HEK293 (cell line): ENCODE results near the gene NFS1.

ENCODE experiments used
- CTCF ChIA-PET: fragments of 350-600 bp; formaldehyde crosslinking; extraction: SDS; loops from one replicate; lab custom pipeline; 2021; ENCODE audit warnings: antibody characterized with exemption; lab: Yijun Ruan, JAX
- POLR2A ChIA-PET: fragments of 300-600 bp; formaldehyde crosslinking; extraction: SDS; loops from one replicate; lab custom pipeline; 2020; ENCODE audit warnings: antibody characterized with exemption, inconsistent platforms; lab: Yijun Ruan, JAX
- H3K27ac ChIP-seq: fragments of 200-500 bp; sonication (Bioruptor generic); 2 replicates; pipeline ENCODE4 v1.5.1; 2014; ENCODE audit warnings: low read depth, low read length, control low read depth, inconsistent platforms; ENCODE audit errors: extremely low read depth
- H3K36me3 ChIP-seq, 2 experiments: fragments of 200-500 bp in 1 of 2; sonication (Bioruptor generic) in 1 of 2; 1 replicate in 1 of 2; 2 replicates in 1 of 2; pipeline ENCODE4 v1.5.1; 2014 to 2017; ENCODE audit warnings: inconsistent platforms in 2 of 2, low read length in 2 of 2; ENCODE audit not compliant: control insufficient read depth in 2 of 2, insufficient read depth in 1 of 2
- H3K4me1 ChIP-seq: fragments of 200-500 bp; sonication (Bioruptor generic); 2 replicates; pipeline ENCODE4 v1.5.1; 2014; ENCODE audit warnings: mild to moderate bottlenecking, low read length, inconsistent platforms; ENCODE audit not compliant: control insufficient read depth, insufficient read depth
- H3K4me3 ChIP-seq: 2 replicates; pipeline ENCODE4 v1.5.1; 2011; ENCODE audit warnings: low read depth, mild to moderate bottlenecking, control low read depth, low read length, moderate library complexity
- H3K9me3 ChIP-seq: fragments of 200-500 bp; sonication (Bioruptor generic); 2 replicates; pipeline ENCODE4 v1.5.1; 2014; ENCODE audit warnings: low read depth, low read length, inconsistent platforms; ENCODE audit not compliant: control insufficient read depth, insufficient read depth
- GLI4 ChIP-seq: fragments of 450-650 bp; formaldehyde crosslinking; IDR thresholded peaks from 2 replicates; pipeline ENCODE4 v1.5.1; 2016; ENCODE audit warnings: missing biosample characterization, missing genetic modification characterization
- SALL2 ChIP-seq: fragments of 450-650 bp; formaldehyde crosslinking; IDR thresholded peaks from 2 replicates; pipeline ENCODE4 v1.5.0; 2017; ENCODE audit warnings: missing biosample characterization, mild to moderate bottlenecking, missing genetic modification characterization, borderline replicate concordance
- SETDB1 ChIP-seq: IDR thresholded peaks from one replicate; pipeline ENCODE4 v1.6.1; 2017; ENCODE audit warnings: mild to moderate bottlenecking, low read length, moderate library complexity, mixed read lengths; ENCODE audit not compliant: insufficient read length
- ZBTB1 ChIP-seq: fragments of 450-650 bp; formaldehyde crosslinking; IDR thresholded peaks from 2 replicates; pipeline ENCODE4 v1.5.1; 2016; ENCODE audit warnings: missing biosample characterization, missing genetic modification characterization
- ZBTB48 ChIP-seq: fragments of 450-650 bp; formaldehyde crosslinking; IDR thresholded peaks from 2 replicates; pipeline ENCODE4 v1.5.1; 2016; ENCODE audit warnings: missing biosample characterization, missing genetic modification characterization
- ZFP41 ChIP-seq: fragments of 450-650 bp; formaldehyde crosslinking; IDR thresholded peaks from 2 replicates; pipeline ENCODE4 v1.5.1; 2016; ENCODE audit warnings: missing biosample characterization, missing genetic modification characterization, borderline replicate concordance
- ZFP69B ChIP-seq: fragments of 450-650 bp; formaldehyde crosslinking; IDR thresholded peaks from 2 replicates; pipeline ENCODE4 v1.5.1; 2016; ENCODE audit warnings: missing biosample characterization, missing genetic modification characterization
- ZNF114 ChIP-seq: fragments of 450-650 bp; formaldehyde crosslinking; IDR thresholded peaks from 2 replicates; pipeline ENCODE4 v1.5.0; 2017; ENCODE audit warnings: missing biosample characterization, missing genetic modification characterization
- ZNF175 ChIP-seq: fragments of 450-650 bp; formaldehyde crosslinking; IDR thresholded peaks from 2 replicates; pipeline ENCODE4 v1.5.1; 2016; ENCODE audit warnings: missing biosample characterization, missing genetic modification characterization
- ZNF221 ChIP-seq: fragments of 450-650 bp; formaldehyde crosslinking; IDR thresholded peaks from 2 replicates; pipeline ENCODE4 v1.5.1; 2017; ENCODE audit warnings: missing biosample characterization, missing genetic modification characterization, borderline replicate concordance
- ZNF239 ChIP-seq: fragments of 450-650 bp; formaldehyde crosslinking; IDR thresholded peaks from 2 replicates; pipeline ENCODE4 v1.5.1; 2016; ENCODE audit warnings: missing biosample characterization, missing genetic modification characterization
- ZNF302 ChIP-seq: fragments of 450-650 bp; formaldehyde crosslinking; IDR thresholded peaks from 2 replicates; pipeline ENCODE4 v1.5.1; 2016; ENCODE audit warnings: missing biosample characterization, missing genetic modification characterization, low read depth
- ZNF391 ChIP-seq: fragments of 450-650 bp; formaldehyde crosslinking; IDR thresholded peaks from 2 replicates; pipeline ENCODE4 v1.5.1; 2016; ENCODE audit warnings: low read depth, missing biosample characterization, missing genetic modification characterization, borderline replicate concordance
- ZNF394 ChIP-seq: fragments of 450-650 bp; formaldehyde crosslinking; IDR thresholded peaks from 2 replicates; pipeline ENCODE4 v1.5.1; 2016; ENCODE audit warnings: missing biosample characterization, missing genetic modification characterization, mild to moderate bottlenecking, moderate library complexity, borderline replicate concordance
- ZNF423 ChIP-seq: fragments of 450-650 bp; formaldehyde crosslinking; IDR thresholded peaks from 2 replicates; pipeline ENCODE4 v1.5.1; 2016; ENCODE audit warnings: missing biosample characterization, missing genetic modification characterization
- ZNF596 ChIP-seq: fragments of 450-650 bp; IDR thresholded peaks from 2 replicates; pipeline ENCODE4 v1.5.0; 2018; ENCODE audit warnings: missing biosample characterization, mild to moderate bottlenecking, missing genetic modification characterization, moderate library complexity
- ZNF660 ChIP-seq: fragments of 450-650 bp; IDR thresholded peaks from 2 replicates; pipeline ENCODE4 v1.5.1; 2018; ENCODE audit warnings: missing biosample characterization, mild to moderate bottlenecking, missing genetic modification characterization
- ZNF664 ChIP-seq: fragments of 450-650 bp; formaldehyde crosslinking; IDR thresholded peaks from 2 replicates; pipeline ENCODE4 v1.5.1; 2016; ENCODE audit warnings: missing biosample characterization, missing genetic modification characterization
- ZSCAN30 ChIP-seq: fragments of 450-650 bp; IDR thresholded peaks from 2 replicates; pipeline ENCODE4 v1.5.1; 2018; ENCODE audit warnings: missing biosample characterization, mild to moderate bottlenecking, missing genetic modification characterization, moderate library complexity
- TF ChIP-seq, protein P1 (sequence below): fragments of 450-650 bp; formaldehyde crosslinking; IDR thresholded peaks from 2 replicates; pipeline ENCODE4 v1.5.1; 2016; ENCODE audit warnings: missing biosample characterization, missing genetic modification characterization
- TF ChIP-seq, protein P2 (sequence below): fragments of 450-650 bp; formaldehyde crosslinking; IDR thresholded peaks from 2 replicates; pipeline ENCODE4 v1.5.1; 2016; ENCODE audit warnings: missing biosample characterization, missing genetic modification characterization, borderline replicate concordance
- TF ChIP-seq, protein P3 (sequence below): sonication (generic); formaldehyde crosslinking; IDR thresholded peaks from 2 replicates; pipeline ENCODE4 v1.8.1; 2022; ENCODE audit warnings: mild to moderate bottlenecking, moderate library complexity, missing genetic modification reagents
- TF ChIP-seq, protein P4 (sequence below): fragments of 450-650 bp; formaldehyde crosslinking; IDR thresholded peaks from 2 replicates; pipeline ENCODE4 v1.5.1; 2016; ENCODE audit warnings: missing biosample characterization, missing genetic modification characterization
- TF ChIP-seq, protein P5 (sequence below): fragments of 450-650 bp; formaldehyde crosslinking; IDR thresholded peaks from 2 replicates; pipeline ENCODE4 v1.5.1; 2016; ENCODE audit warnings: missing biosample characterization, missing genetic modification characterization

The NFS1 gene

DNA sequence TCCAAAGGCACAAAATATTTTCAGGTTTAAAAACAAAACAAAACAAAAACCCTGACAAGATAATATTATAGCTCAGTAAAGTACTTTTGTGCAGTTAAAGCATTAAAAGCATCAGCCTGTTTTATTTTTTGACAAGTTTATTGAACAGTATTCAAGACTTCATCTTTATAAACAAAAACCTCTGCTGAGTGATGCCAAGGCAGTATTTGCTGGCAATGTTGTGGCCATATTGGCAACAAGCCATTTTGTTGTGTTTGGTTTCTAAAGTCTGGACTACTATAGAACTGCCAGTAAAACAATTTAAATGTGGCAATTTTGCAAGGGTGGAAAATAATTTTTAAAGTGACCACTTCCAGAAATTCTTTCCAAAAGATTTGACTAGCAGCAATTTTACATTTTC is 50.3 kb downstream of the NFS1 start (continued):
- TF ChIP-seq ZNF302 (tag by site-specific recombination): no peak
- TF ChIP-seq, all 188 proteins: peak for 1

DNA sequence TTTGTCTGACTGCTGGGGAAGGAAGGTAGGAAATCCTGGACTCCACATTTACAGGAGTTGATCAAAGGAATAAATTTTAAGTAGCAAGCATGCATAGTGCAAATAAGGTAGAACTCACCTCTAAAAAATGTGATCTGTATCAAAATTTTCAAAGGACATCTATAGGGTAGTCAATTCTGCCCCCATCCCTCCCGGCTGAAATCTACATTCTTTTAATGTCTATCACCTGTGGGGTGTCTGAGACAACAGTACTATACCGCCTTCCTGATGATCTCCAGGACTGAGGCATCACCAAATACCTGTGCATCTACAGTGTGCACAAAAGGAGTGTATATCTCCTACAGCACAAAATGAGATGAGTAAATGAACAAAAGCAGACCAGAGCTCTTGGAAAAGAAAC is 54.3 kb downstream of the NFS1 start:
- H3K36me3 ChIP-seq: peaks cover 0 to 4% of the 10 kb centered on the region in 2 experiments; a peak in 2 of 3 replicates
- no peaks in the 10 kb centered on the region for H3K9me3 ChIP-seq
- H3K4me3 ChIP-seq: no peak overlapping the region
- TF ChIP-seq ZNF114 (tag by site-specific recombination) (no peak), ZNF239 (no peak), ZFP69B (tag by site-specific recombination) (no peak), ZBTB1 (tag by site-specific recombination) (no peak), ZNF391 (tag by site-specific recombination) (no peak), ZNF221 (tag by site-specific recombination) (no peak)
- TF ChIP-seq, protein P1, sequence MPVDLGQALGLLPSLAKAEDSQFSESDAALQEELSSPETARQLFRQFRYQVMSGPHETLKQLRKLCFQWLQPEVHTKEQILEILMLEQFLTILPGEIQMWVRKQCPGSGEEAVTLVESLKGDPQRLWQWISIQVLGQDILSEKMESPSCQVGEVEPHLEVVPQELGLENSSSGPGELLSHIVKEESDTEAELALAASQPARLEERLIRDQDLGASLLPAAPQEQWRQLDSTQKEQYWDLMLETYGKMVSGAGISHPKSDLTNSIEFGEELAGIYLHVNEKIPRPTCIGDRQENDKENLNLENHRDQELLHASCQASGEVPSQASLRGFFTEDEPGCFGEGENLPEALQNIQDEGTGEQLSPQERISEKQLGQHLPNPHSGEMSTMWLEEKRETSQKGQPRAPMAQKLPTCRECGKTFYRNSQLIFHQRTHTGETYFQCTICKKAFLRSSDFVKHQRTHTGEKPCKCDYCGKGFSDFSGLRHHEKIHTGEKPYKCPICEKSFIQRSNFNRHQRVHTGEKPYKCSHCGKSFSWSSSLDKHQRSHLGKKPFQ (tag by site-specific recombination): no peak
- TF ChIP-seq, protein P2, sequence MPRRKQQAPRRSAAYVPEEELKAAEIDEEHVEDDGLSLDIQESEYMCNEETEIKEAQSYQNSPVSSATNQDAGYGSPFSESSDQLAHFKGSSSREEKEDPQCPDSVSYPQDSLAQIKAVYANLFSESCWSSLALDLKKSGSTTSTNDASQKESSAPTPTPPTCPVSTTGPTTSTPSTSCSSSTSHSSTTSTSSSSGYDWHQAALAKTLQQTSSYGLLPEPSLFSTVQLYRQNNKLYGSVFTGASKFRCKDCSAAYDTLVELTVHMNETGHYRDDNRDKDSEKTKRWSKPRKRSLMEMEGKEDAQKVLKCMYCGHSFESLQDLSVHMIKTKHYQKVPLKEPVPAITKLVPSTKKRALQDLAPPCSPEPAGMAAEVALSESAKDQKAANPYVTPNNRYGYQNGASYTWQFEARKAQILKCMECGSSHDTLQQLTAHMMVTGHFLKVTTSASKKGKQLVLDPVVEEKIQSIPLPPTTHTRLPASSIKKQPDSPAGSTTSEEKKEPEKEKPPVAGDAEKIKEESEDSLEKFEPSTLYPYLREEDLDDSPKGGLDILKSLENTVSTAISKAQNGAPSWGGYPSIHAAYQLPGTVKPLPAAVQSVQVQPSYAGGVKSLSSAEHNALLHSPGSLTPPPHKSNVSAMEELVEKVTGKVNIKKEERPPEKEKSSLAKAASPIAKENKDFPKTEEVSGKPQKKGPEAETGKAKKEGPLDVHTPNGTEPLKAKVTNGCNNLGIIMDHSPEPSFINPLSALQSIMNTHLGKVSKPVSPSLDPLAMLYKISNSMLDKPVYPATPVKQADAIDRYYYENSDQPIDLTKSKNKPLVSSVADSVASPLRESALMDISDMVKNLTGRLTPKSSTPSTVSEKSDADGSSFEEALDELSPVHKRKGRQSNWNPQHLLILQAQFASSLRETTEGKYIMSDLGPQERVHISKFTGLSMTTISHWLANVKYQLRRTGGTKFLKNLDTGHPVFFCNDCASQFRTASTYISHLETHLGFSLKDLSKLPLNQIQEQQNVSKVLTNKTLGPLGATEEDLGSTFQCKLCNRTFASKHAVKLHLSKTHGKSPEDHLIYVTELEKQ: no peak
- H3K27ac ChIP-seq: no peak overlapping the region
- ChIA-PET CTCF (no interaction called here), POLR2A (no interaction called here)
- no peaks in the 10 kb centered on the region for H3K4me1 ChIP-seq

DNA sequence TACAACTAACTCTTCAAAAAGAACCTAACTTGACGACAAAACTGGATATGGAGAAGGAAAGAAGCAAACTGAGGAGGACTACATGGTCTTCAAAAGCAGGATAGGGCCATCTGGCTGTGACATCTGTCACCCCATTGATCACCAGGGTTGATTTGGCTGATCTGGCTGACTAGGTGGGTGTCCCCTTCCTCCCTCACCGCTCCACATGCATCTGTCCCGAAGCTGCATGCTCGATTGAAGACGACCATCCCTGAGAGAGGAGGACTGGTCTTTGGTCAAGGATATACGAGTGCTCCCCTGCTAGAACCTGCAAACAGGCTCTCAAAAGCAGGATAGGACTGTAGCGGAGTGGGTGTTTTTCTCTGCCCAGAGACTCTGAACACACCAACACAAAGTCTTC is 56.1 kb downstream of the NFS1 start:
- Histone ChIP-seq H3K27ac (no peak overlapping the region), H3K4me1 (no peaks in the 10 kb centered on the region), H3K4me3 (no peak overlapping the region), H3K9me3 (no peaks in the 10 kb centered on the region), H3K36me3 (no peaks in the 10 kb centered on the region; a peak in 1 of 3 replicates)
- ChIA-PET CTCF (no interaction called here), POLR2A (no interaction called here)
- TF ChIP-seq ZNF660 (tag by site-specific recombination): no peak
- no peak for TF ChIP-seq ZNF664 (tag by site-specific recombination)
- no peak for TF ChIP-seq GLI4 (tag by site-specific recombination)
- no peak for TF ChIP-seq SETDB1
- TF ChIP-seq, protein P3, sequence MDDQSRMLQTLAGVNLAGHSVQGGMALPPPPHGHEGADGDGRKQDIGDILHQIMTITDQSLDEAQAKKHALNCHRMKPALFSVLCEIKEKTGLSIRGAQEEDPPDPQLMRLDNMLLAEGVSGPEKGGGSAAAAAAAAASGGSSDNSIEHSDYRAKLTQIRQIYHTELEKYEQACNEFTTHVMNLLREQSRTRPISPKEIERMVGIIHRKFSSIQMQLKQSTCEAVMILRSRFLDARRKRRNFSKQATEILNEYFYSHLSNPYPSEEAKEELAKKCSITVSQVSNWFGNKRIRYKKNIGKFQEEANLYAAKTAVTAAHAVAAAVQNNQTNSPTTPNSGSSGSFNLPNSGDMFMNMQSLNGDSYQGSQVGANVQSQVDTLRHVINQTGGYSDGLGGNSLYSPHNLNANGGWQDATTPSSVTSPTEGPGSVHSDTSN (CRISPR knock-in tag): no peak
- TF ChIP-seq ZNF423 (tag by site-specific recombination): no peak
- TF ChIP-seq, protein P4, sequence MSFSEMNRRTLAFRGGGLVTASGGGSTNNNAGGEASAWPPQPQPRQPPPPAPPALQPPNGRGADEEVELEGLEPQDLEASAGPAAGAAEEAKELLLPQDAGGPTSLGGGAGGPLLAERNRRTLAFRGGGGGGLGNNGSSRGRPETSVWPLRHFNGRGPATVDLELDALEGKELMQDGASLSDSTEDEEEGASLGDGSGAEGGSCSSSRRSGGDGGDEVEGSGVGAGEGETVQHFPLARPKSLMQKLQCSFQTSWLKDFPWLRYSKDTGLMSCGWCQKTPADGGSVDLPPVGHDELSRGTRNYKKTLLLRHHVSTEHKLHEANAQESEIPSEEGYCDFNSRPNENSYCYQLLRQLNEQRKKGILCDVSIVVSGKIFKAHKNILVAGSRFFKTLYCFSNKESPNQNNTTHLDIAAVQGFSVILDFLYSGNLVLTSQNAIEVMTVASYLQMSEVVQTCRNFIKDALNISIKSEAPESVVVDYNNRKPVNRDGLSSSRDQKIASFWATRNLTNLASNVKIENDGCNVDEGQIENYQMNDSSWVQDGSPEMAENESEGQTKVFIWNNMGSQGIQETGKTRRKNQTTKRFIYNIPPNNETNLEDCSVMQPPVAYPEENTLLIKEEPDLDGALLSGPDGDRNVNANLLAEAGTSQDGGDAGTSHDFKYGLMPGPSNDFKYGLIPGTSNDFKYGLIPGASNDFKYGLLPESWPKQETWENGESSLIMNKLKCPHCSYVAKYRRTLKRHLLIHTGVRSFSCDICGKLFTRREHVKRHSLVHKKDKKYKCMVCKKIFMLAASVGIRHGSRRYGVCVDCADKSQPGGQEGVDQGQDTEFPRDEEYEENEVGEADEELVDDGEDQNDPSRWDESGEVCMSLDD (tag by site-specific recombination): no peak
- no peak for TF ChIP-seq ZNF175 (tag by site-specific recombination)
- TF ChIP-seq ZNF394: no peak
- no peak for TF ChIP-seq ZBTB48
- TF ChIP-seq, protein P5, sequence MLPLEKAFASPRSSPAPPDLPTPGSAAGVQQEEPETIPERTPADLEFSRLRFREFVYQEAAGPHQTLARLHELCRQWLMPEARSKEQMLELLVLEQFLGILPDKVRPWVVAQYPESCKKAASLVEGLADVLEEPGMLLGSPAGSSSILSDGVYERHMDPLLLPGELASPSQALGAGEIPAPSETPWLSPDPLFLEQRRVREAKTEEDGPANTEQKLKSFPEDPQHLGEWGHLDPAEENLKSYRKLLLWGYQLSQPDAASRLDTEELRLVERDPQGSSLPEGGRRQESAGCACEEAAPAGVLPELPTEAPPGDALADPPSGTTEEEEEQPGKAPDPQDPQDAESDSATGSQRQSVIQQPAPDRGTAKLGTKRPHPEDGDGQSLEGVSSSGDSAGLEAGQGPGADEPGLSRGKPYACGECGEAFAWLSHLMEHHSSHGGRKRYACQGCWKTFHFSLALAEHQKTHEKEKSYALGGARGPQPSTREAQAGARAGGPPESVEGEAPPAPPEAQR (tag by site-specific recombination): no peak
- no peak for TF ChIP-seq SALL2 (tag by site-specific recombination)
- TF ChIP-seq ZSCAN30: no peak
- TF ChIP-seq ZFP41 (tag by site-specific recombination): no peak
- TF ChIP-seq ZNF596 (tag by site-specific recombination): no peak
